ENCODE data around the gene ATG14.
"Not testable (repeated sequence)": the region's sequence is repeated elsewhere in the genome, so short reads cannot be mapped to it uniquely, and the experiment has no call there.

Gene ATG14

GRCh38 chr14:55411426-55412389 lies at the start of gene ATG14:
ATG14 (minus strand) TSS chr14:55411830; CDS start chr14:55411822, 8 bp downstream.
- peak; percentile 53 to 69 (median 66) for DNase-seq

GRCh38 chr14:55458800-55459515 lies 47.3 kb upstream of the ATG14 start:
- no peak for DNase-seq

- no peak for DNase-seq
These were observed 45.9 kb upstream of the ATG14 start for GRCh38 chr14:55457496-55457895.

- DNase-seq: not testable (repeated sequence)
These were observed 44.8 kb upstream of the ATG14 start for GRCh38 chr14:55456411-55456810.

- DNase-seq: no peak
These were observed 42.8 kb upstream of the ATG14 start for GRCh38 chr14:55454264-55455002.

- no peak for DNase-seq
These were observed 40.3 kb upstream of the ATG14 start for GRCh38 chr14:55451950-55452349.

- no peak for DNase-seq
These were observed 39.8 kb upstream of the ATG14 start for GRCh38 chr14:55451398-55451797.

GRCh38 chr14:55450987-55451386 lies 39.4 kb upstream of the ATG14 start:
- DNase-seq: no peak

GRCh38 chr14:55450539-55450938 lies 38.9 kb upstream of the ATG14 start:
- no peak for DNase-seq

- DNase-seq: no peak
These were observed 38.5 kb upstream of the ATG14 start for GRCh38 chr14:55450124-55450523.

- DNase-seq: no peak
These were observed 37.5 kb upstream of the ATG14 start for GRCh38 chr14:55449116-55449515.

- no peak for DNase-seq
These were observed 36.5 kb upstream of the ATG14 start for GRCh38 chr14:55448141-55448614.

- DNase-seq: no peak
These were observed 35.2 kb upstream of the ATG14 start for GRCh38 chr14:55446833-55447232.

- peak in 5 of 6 experiments; percentile 8 to 65 (median 25) for DNase-seq
These were observed 34.6 kb upstream of the ATG14 start for GRCh38 chr14:55446127-55446736.

GRCh38 chr14:55441286-55441685 lies 29.7 kb upstream of the ATG14 start:
- no peak for DNase-seq

GRCh38 chr14:55440385-55440784 lies 28.8 kb upstream of the ATG14 start, which contains the start of gene TBPL2:
TBPL2 (minus strand) TSS chr14:55440616; CDS start chr14:55440449, 167 bp downstream.
- DNase-seq: no peak

- peak in 2 of 6 experiments; percentile 10 to 14 for DNase-seq
These were observed 26.5 kb upstream of the ATG14 start for GRCh38 chr14:55438066-55438683.

GRCh38 chr14:55436931-55437330 lies 25.3 kb upstream of the ATG14 start:
- DNase-seq: no peak

GRCh38 chr14:55436519-55436918 lies 24.9 kb upstream of the ATG14 start:
- no peak for DNase-seq

GRCh38 chr14:55434805-55435174 lies 23.2 kb upstream of the ATG14 start:
- DNase-seq: no peak

- DNase-seq: peak in 3 of 6 experiments; percentile 19 to 34 (median 31)
These were observed 22.5 kb upstream of the ATG14 start for GRCh38 chr14:55433880-55434804.

Measured in stimulated activated naive CD4-positive, alpha-beta T cell (primary cell).